ENCODE measurements around the gene GAREM2. TPM values are rescaled to one million over a fixed set of nuclear protein-coding genes. Genes with fewer than 3 reads are reported as not detected.

Gene GAREM2
- total RNA-seq, 1 donor from 2014 or later: 10.4 TPM

- Mint-ChIP-seq H3K9me3 (ENCODE audit: low read depth) (peaks cover 4% of the 10 kb centered on the region), H3K27ac (no peak overlapping the region), H3K4me3 (ENCODE audit: low read depth) (no peak overlapping the region), H3K4me1 (ENCODE audit: low read depth) (no peaks in the 10 kb centered on the region), H3K27me3 (no peaks in the 10 kb centered on the region), H3K36me3 (ENCODE audit: insufficient read depth) (peaks cover 32% of the 10 kb centered on the region)
- TF ChIP-seq CTCF (IDR thresholded peaks at IDR 0.05; ENCODE audit: unreplicated experiment): no peak
- no peak for DNase-seq (ENCODE audit: low spot score, unreplicated experiment)
Observed at GRCh38 chr2:26217720-26218119, 44.8 kb downstream of the GAREM2 start.

GRCh38 chr2:26223018-26223417 lies 50.1 kb downstream of the GAREM2 start:
- Mint-ChIP-seq H3K4me3 (ENCODE audit: low read depth) (no peak overlapping the region), H3K27me3 (no peaks in the 10 kb centered on the region), H3K36me3 (ENCODE audit: insufficient read depth) (peaks cover 34% of the 10 kb centered on the region), H3K9me3 (ENCODE audit: low read depth) (peaks cover 7% of the 10 kb centered on the region), H3K27ac (no peak overlapping the region), H3K4me1 (ENCODE audit: low read depth) (peaks cover 2% of the 10 kb centered on the region)
- DNase-seq (ENCODE audit: low spot score, unreplicated experiment): no peak
- no peak for TF ChIP-seq CTCF (IDR thresholded peaks at IDR 0.05; ENCODE audit: unreplicated experiment)

GRCh38 chr2:26224095-26224494 lies 51.2 kb downstream of the GAREM2 start:
- H3K4me1 Mint-ChIP-seq (ENCODE audit: low read depth): peaks cover 2% of the 10 kb centered on the region
- peaks cover 7% of the 10 kb centered on the region for H3K9me3 Mint-ChIP-seq (ENCODE audit: low read depth)
- H3K4me3 Mint-ChIP-seq (ENCODE audit: low read depth): no peak overlapping the region
- no peaks in the 10 kb centered on the region for H3K27me3 Mint-ChIP-seq
- TF ChIP-seq CTCF (IDR thresholded peaks at IDR 0.05; ENCODE audit: unreplicated experiment): no peak
- DNase-seq (ENCODE audit: low spot score, unreplicated experiment): no peak
- no peak overlapping the region for H3K27ac Mint-ChIP-seq
- H3K36me3 Mint-ChIP-seq (ENCODE audit: insufficient read depth): peaks cover 35% of the 10 kb centered on the region

GRCh38 chr2:26229595-26229994 lies 56.7 kb downstream of the GAREM2 start:
- no peak for DNase-seq (ENCODE audit: low spot score, unreplicated experiment)
- Mint-ChIP-seq H3K27ac (no peak overlapping the region), H3K36me3 (ENCODE audit: insufficient read depth) (peaks cover 36% of the 10 kb centered on the region), H3K9me3 (ENCODE audit: low read depth) (peaks cover 7% of the 10 kb centered on the region), H3K4me1 (ENCODE audit: low read depth) (no peaks in the 10 kb centered on the region), H3K4me3 (ENCODE audit: low read depth) (no peak overlapping the region), H3K27me3 (no peaks in the 10 kb centered on the region)
- TF ChIP-seq CTCF (IDR thresholded peaks at IDR 0.05; ENCODE audit: unreplicated experiment): no peak

- peaks cover 34% of the 10 kb centered on the region for H3K36me3 Mint-ChIP-seq (ENCODE audit: insufficient read depth)
Observed at GRCh38 chr2:26230806-26231205, 57.9 kb downstream of the GAREM2 start.

More at GRCh38 chr2:26230806-26231205, 57.9 kb downstream of the GAREM2 start:
- no peak overlapping the region for H3K27ac Mint-ChIP-seq
- H3K4me1 Mint-ChIP-seq (ENCODE audit: low read depth): no peaks in the 10 kb centered on the region
- H3K27me3 Mint-ChIP-seq: no peaks in the 10 kb centered on the region
- H3K9me3 Mint-ChIP-seq (ENCODE audit: low read depth): peaks cover 7% of the 10 kb centered on the region
- H3K4me3 Mint-ChIP-seq (ENCODE audit: low read depth): no peak overlapping the region
- no peak for TF ChIP-seq CTCF (IDR thresholded peaks at IDR 0.05; ENCODE audit: unreplicated experiment)
- DNase-seq (ENCODE audit: low spot score, unreplicated experiment): no peak
